MM.1S (cell line): ENCODE measurements around the gene CD151.

Source experiments
- DNase-seq: peaks from one replicate; pipeline ENCODE4 v3.0.0-alpha.2; 2015
- H2AFZ ChIP-seq: fragments of 300-600 bp; sonication (generic); 2 replicates; pipeline ENCODE4 v1.6.0; 2016; ENCODE audit warnings: antibody characterized with exemption, low read length
- H3F3A ChIP-seq: fragments of 300-600 bp; sonication (generic); 2 replicates; pipeline ENCODE4 v1.6.1; 2016; ENCODE audit warnings: mild to moderate bottlenecking, antibody characterized with exemption, low read length, moderate library complexity, mixed read lengths; ENCODE audit not compliant: insufficient read depth
- H3K27ac ChIP-seq: fragments of 300-600 bp; sonication (generic); 2 replicates; pipeline ENCODE4 v1.5.1; 2016; ENCODE audit warnings: mild to moderate bottlenecking, low read length
- H3K27me3 ChIP-seq: fragments of 300-600 bp; sonication (generic); replicated peaks from 2 replicates; pipeline ENCODE4 v1.6.0; 2016; ENCODE audit warnings: low read length; ENCODE audit not compliant: insufficient read depth
- H3K36me3 ChIP-seq: fragments of 300-600 bp; sonication (generic); replicated peaks from 2 replicates; pipeline ENCODE4 v1.6.1; 2016; ENCODE audit warnings: mild to moderate bottlenecking, low read length, mixed read lengths; ENCODE audit not compliant: insufficient read depth
- H3K4me1 ChIP-seq: fragments of 300-600 bp; sonication (generic); 2 replicates; pipeline ENCODE4 v1.6.1; 2016; ENCODE audit warnings: low read length, mixed read lengths
- H3K4me2 ChIP-seq: fragments of 300-600 bp; sonication (generic); 2 replicates; pipeline ENCODE4 v1.6.0; 2016; ENCODE audit warnings: low read depth, low read length
- H3K4me3 ChIP-seq: fragments of 300-600 bp; sonication (generic); 2 replicates; pipeline ENCODE4 v1.5.1; 2016; ENCODE audit warnings: low read length, mixed read lengths
- H3K79me2 ChIP-seq: fragments of 300-600 bp; sonication (generic); 2 replicates; pipeline ENCODE4 v1.6.1; 2016; ENCODE audit warnings: mixed run types, low read length, mixed read lengths
- H3K9ac ChIP-seq: fragments of 300-600 bp; sonication (generic); 2 replicates; pipeline ENCODE4 v1.6.1; 2016; ENCODE audit warnings: low read length, mixed read lengths
- H3K9me2 ChIP-seq: fragments of 300-600 bp; sonication (generic); replicated peaks from 2 replicates; pipeline ENCODE4 v1.6.1; 2016; ENCODE audit warnings: mild to moderate bottlenecking, low read length, mixed read lengths; ENCODE audit not compliant: insufficient read depth
- H3K9me3 ChIP-seq: fragments of 300-600 bp; sonication (generic); replicated peaks from 2 replicates; pipeline ENCODE4 v1.6.1; 2016; ENCODE audit warnings: mild to moderate bottlenecking, low read length, mixed read lengths; ENCODE audit not compliant: insufficient read depth
- H4K20me1 ChIP-seq: fragments of 300-600 bp; sonication (generic); 2 replicates; pipeline ENCODE4 v1.6.1; 2016; ENCODE audit warnings: mild to moderate bottlenecking, low read length, moderate library complexity, mixed read lengths; ENCODE audit not compliant: insufficient read depth
- CTCF ChIP-seq: fragments of 300-600 bp; sonication (generic); IDR thresholded peaks from 2 replicates; pipeline ENCODE4 v1.5.1; 2016; ENCODE audit warnings: antibody characterized with exemption, low read length, mixed read lengths
- EZH2 ChIP-seq: fragments of 300-600 bp; sonication (generic); optimal IDR thresholded peaks from 2 replicates; pipeline ENCODE3; 2017; ENCODE audit warnings: low read depth, mild to moderate bottlenecking, antibody characterized with exemption, low read length, mixed read lengths
- EZH2phosphoT487 ChIP-seq: fragments of 300-600 bp; sonication (generic); IDR thresholded peaks from 2 replicates; pipeline ENCODE4 v1.6.1; 2018; ENCODE audit warnings: antibody characterized with exemption, low read length

The CD151 gene

GRCh38 chr11:823441-824291, 9.1 kb upstream of the CD151 start:
- no peak overlapping the region for H3K4me2 ChIP-seq
- H4K20me1 ChIP-seq: no peaks in the 10 kb centered on the region
- H3K27ac ChIP-seq: no peak overlapping the region
- peaks cover 9% of the 10 kb centered on the region; the same call in 1 of the 2 replicates for H3K4me1 ChIP-seq
- no peak for DNase-seq
- no peaks in the 10 kb centered on the region for H3K27me3 ChIP-seq
- peaks cover 17% of the 10 kb centered on the region for H3K79me2 ChIP-seq
- TF ChIP-seq EZH2phosphoT487 (no peak), EZH2 (no peak), CTCF (no peak)
- peaks cover 10% of the 10 kb centered on the region for H3F3A ChIP-seq
- H3K36me3 ChIP-seq: no peaks in the 10 kb centered on the region
- no peaks in the 10 kb centered on the region for H3K9me2 ChIP-seq
- no peak overlapping the region for H3K4me3 ChIP-seq
- no peak overlapping the region for H2AFZ ChIP-seq
- H3K9me3 ChIP-seq: no peaks in the 10 kb centered on the region
- no peak overlapping the region for H3K9ac ChIP-seq

GRCh38 chr11:824292-824880, 8.4 kb upstream of the CD151 start:
- H3K4me2 ChIP-seq: no peak overlapping the region
- H4K20me1 ChIP-seq: no peaks in the 10 kb centered on the region
- peaks cover 5% of the 10 kb centered on the region for H3K27me3 ChIP-seq
- TF ChIP-seq CTCF: no peak
- TF ChIP-seq EZH2phosphoT487: no peak
- TF ChIP-seq EZH2: no peak
- H3K27ac ChIP-seq: no peak overlapping the region
- peaks cover 17% of the 10 kb centered on the region for H3K79me2 ChIP-seq
- H3K9ac ChIP-seq: no peak overlapping the region
- no peak for DNase-seq
- H3K4me3 ChIP-seq: no peak overlapping the region
- no peaks in the 10 kb centered on the region for H3K36me3 ChIP-seq
- no peaks in the 10 kb centered on the region for H3K9me3 ChIP-seq
- H3K4me1 ChIP-seq: peaks cover 15% of the 10 kb centered on the region
- no peak overlapping the region for H2AFZ ChIP-seq
- no peaks in the 10 kb centered on the region for H3K9me2 ChIP-seq
- H3F3A ChIP-seq: peaks cover 10% of the 10 kb centered on the region

GRCh38 chr11:824942-825341, 7.8 kb upstream of the CD151 start:
- DNase-seq: no peak
- TF ChIP-seq CTCF (no peak), EZH2 (no peak), EZH2phosphoT487 (no peak)
- Histone ChIP-seq H3F3A (peaks cover 8% of the 10 kb centered on the region), H3K79me2 (peaks cover 17% of the 10 kb centered on the region), H3K4me3 (no peak overlapping the region), H3K9ac (no peak overlapping the region), H3K4me2 (no peak overlapping the region), H3K27ac (no peak overlapping the region), H3K4me1 (peaks cover 21% of the 10 kb centered on the region), H2AFZ (no peak overlapping the region), H3K36me3 (no peaks in the 10 kb centered on the region), H3K27me3 (peaks cover 11% of the 10 kb centered on the region), H3K9me3 (no peaks in the 10 kb centered on the region), H3K9me2 (no peaks in the 10 kb centered on the region), H4K20me1 (no peaks in the 10 kb centered on the region)
